GM12872 (cell line): ENCODE results near the gene TLL1.

Source experiments
- CTCF ChIP-seq: IDR thresholded peaks from 3 replicates; pipeline ENCODE4 v1.5.1; 2011; ENCODE audit warnings: low read depth, mild to moderate bottlenecking, low read length, moderate library complexity; ENCODE audit not compliant: insufficient read depth

TLL1 gene

DNA sequence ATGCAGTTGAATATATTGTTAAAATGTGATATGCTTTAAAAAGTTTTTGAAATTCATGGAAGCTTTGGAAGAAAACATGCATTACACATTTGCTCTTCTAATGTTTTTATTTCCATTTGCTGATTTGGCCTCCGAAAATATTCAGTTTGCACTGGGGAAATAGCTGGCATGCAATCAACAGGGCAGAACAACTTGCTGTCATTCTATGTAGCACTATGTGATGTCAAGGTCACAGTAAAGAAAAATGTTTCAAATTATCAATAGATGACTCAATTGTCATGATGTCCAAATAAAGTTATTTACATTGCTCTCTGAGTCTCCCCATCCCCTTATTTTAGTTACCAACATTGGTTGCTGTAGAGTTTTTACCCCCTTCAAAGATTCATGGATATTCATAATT, 119.2 kb downstream of the TLL1 start:
- TF ChIP-seq CTCF: no peak

GRCh38 chr4:165994701-165995100, 121.7 kb downstream of the TLL1 start:
- no peak for TF ChIP-seq CTCF

DNA sequence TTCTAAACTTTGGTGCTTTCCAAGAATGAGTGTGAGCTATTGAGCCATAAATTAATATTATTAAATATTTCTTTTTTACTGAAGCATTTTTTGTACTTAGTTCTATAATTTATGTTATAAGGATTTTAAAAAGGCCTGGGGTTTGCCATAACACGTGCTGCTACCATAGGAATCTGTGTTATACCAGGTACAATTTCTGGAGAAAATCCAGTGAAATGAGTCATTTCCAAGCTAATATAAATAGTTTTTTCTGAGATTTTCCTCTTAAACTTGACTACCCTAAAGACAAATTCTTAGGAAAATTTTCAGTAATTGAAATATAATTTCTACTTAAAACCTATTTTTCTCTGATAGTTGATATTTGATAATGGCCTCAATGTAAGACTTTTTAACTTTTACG, 130.8 kb downstream of the TLL1 start:
- no peak for TF ChIP-seq CTCF

DNA sequence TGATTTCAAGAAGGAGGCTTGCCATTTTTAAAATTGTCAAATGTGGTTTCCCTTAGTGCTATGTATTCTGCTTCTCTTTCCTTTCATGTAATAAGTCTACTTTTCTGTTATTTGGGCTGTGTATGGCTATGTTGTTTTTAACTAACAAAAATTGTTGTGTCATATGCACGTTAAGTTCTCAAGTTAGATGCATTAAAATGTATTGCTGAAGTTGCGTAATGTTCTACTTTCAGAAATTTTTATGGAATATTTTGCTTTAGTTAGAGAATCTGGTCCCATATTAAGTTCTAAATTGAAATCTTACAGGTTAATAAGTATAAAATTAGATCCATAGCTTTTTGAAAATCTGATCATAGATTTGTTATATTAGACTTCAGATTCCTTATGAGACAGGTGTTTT, 133.2 kb downstream of the TLL1 start:
- no peak for TF ChIP-seq CTCF

GRCh38 chr4:166008510-166008909, 135.5 kb downstream of the TLL1 start:
- no peak for TF ChIP-seq CTCF

- no peak for TF ChIP-seq CTCF
These were observed 139.3 kb downstream of the TLL1 start for GRCh38 chr4:166012129-166013030.

DNA sequence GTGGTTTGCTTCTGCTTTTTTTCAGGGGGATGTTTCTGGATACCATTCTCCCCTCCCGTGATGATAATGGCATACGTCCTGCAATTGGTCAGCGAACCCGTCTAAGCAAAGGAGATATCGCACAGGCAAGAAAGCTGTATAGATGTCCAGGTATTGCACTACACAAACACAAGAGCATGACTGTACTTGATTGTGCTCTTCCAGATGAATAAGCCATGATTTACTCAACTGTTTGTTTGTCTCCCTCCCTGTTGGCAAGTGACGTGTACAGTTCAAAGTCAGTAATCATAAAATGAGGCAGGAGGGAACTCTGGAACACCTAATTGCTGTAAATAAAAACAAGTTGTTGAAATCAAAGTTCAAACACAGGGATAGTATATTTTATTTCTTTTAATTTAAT, 141.4 kb downstream of the TLL1 start:
- no peak for TF ChIP-seq CTCF
